ENCODE measurements around the gene ABCA13. TPM values are rescaled to one million over a fixed set of nuclear protein-coding genes. Genes with fewer than 3 reads are reported as not detected.

ABCA13 gene
- total RNA-seq, 1 donor from 2014 or later = 0.69 TPM

DNA sequence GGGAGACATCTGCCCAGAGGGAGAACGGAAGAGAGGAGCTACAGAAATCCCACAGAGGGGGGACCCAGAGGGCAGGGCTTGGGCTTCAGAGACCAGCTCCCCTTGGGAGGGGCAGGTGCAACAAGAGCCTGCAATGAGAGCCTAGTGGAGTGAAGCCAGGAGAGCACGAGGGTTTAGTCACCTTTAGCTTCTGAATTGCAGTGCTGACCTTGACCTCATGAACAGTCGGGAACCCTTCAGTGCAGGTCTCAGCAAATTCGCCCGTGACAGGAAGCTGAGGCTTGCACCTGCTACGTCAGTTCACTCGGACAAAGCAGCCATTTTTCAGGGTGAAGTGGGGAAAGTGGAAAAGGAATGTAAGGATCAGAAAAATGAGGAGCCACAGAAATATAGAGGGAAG, 446.2 kb downstream of the ABCA13 start:
- TF ChIP-seq, protein P1, sequence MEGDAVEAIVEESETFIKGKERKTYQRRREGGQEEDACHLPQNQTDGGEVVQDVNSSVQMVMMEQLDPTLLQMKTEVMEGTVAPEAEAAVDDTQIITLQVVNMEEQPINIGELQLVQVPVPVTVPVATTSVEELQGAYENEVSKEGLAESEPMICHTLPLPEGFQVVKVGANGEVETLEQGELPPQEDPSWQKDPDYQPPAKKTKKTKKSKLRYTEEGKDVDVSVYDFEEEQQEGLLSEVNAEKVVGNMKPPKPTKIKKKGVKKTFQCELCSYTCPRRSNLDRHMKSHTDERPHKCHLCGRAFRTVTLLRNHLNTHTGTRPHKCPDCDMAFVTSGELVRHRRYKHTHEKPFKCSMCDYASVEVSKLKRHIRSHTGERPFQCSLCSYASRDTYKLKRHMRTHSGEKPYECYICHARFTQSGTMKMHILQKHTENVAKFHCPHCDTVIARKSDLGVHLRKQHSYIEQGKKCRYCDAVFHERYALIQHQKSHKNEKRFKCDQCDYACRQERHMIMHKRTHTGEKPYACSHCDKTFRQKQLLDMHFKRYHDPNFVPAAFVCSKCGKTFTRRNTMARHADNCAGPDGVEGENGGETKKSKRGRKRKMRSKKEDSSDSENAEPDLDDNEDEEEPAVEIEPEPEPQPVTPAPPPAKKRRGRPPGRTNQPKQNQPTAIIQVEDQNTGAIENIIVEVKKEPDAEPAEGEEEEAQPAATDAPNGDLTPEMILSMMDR (conservative IDR thresholded peaks at IDR 0.05; ENCODE audit: low read depth, low read length) = no peak
- DNase-seq (ENCODE audit: low read depth) = no peak
- H3K4me3 ChIP-seq (ENCODE audit: low read depth, low read length) = no peak overlapping the region

DNA sequence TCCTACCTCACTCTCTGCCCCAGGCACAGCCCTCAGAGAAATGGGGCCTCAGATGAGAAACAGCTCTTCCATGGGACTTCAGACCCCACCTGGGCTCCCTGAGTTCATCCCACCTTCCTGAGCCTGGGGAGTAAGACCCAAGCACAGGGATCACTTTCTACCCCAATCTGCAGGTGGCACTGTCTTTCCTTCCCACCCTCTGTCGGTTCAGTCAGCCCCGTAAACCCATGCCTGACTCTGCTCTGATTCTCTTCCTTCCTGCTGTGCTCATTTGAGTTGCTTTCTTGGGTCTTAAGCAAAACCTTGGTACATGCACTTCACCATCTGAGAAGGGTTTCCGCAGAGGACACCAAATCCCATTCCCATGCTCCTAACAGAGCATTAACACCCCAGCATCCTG, 446.7 kb downstream of the ABCA13 start:
- TF ChIP-seq, protein P1 (conservative IDR thresholded peaks at IDR 0.05; ENCODE audit: low read depth, low read length) = no peak
- H3K4me3 ChIP-seq (ENCODE audit: low read depth, low read length) = no peak overlapping the region
- DNase-seq (ENCODE audit: low read depth) = no peak

DNA sequence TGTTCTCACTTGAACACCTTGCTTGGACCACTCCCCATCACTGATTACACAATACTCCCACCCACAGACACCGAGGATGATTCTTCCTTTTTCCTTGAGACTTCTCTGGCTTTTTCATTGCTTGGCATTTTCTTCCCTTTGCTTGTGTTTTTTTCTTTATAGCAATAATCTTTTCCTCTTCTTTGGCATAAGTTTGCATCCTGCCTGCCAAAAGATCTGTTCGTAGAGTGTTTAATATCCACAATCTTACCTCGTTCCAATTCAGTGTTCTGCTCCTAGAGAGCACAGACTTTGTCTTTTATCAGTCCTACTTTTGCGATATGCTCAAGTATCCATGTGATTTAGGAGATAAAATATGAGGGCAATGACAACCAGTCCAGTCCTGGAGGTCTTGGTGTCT, 449.8 kb downstream of the ABCA13 start:
- no peak for DNase-seq (ENCODE audit: low read depth)
- TF ChIP-seq, protein P1 (conservative IDR thresholded peaks at IDR 0.05; ENCODE audit: low read depth, low read length) = no peak
- no peak overlapping the region for H3K4me3 ChIP-seq (ENCODE audit: low read depth, low read length)

DNA sequence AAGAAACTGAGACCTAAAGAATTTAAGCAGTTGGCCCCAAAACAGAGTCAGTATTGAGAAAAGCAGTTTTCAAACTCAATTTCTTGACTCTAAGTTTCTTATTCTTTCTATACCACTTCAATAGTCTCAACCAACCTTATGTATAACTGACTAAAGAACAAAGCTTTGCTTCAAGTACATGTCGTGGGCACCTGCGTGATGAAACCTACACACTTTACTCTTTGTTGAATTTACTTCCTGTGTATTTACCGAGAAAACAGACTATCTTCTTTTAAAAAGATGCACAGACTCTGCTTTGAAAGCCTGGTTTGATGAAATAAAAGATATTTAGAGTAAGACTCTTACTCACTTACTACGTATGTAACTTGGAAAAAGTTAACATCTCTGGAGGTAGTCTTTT, 455.9 kb downstream of the ABCA13 start:
- no peak for DNase-seq (ENCODE audit: low read depth)
- no peak overlapping the region for H3K4me3 ChIP-seq (ENCODE audit: low read depth, low read length)

DNA sequence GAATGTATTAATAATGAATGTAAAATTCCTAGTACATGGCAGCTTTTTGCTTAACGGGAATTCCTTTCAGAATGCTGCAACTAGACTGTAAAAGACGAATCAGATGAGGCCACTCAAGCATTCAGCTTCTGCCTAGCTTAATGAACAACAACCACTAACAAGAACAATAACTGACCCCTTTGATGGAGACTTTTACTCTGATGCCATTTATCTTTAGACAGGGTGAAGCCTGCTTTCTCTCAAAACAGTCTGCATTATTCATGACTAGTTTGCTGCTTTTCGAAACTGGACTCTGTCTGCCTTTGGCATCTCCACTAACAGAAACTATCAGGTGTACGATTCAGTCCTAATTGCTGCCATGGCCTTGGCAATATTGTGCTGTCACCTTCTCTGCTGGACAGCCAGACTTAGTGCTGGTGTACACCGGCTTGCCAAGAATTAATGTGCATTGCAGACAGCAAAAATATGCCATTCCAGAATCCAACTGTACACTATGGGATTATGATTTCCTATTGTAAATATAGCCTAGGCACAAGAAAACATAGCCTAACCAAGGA, 457.6 kb downstream of the ABCA13 start:
- no peak overlapping the region for H3K4me3 ChIP-seq (ENCODE audit: low read depth, low read length)
- TF ChIP-seq, protein P1 (conservative IDR thresholded peaks at IDR 0.05; ENCODE audit: low read depth, low read length) = no peak
- DNase-seq (ENCODE audit: low read depth) = no peak

More for the DNA sequence above, 455.9 kb downstream of the ABCA13 start:
- TF ChIP-seq, protein P1 (conservative IDR thresholded peaks at IDR 0.05; ENCODE audit: low read depth, low read length) = no peak

DNA sequence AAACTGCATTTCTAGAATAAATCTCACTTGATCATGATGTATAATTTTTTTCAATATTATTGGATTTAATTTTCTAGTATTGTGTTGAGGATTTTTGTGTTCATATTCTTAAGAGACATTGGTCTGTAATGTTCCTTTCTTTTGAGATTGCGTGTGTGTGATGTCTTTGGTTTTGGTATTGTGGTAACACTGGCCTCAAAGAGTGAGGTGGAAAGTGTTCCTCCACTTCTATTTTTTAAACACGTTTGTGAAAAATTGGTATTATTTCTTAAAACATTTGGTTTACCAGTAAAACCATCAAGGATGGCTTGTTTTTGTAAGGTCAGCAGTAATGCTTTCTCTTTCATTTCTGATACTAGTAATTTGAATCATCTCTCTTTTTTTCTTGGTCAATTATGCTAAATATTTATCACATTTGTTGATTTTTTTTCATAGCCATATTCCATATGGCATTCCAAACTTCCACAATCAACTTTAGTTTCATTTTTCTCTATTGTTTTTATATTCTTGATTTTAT, 462.9 kb downstream of the ABCA13 start:
- DNase-seq (ENCODE audit: low read depth) = no peak
- TF ChIP-seq, protein P1 (conservative IDR thresholded peaks at IDR 0.05; ENCODE audit: low read depth, low read length) = no peak
- no peak overlapping the region for H3K4me3 ChIP-seq (ENCODE audit: low read depth, low read length)

DNA sequence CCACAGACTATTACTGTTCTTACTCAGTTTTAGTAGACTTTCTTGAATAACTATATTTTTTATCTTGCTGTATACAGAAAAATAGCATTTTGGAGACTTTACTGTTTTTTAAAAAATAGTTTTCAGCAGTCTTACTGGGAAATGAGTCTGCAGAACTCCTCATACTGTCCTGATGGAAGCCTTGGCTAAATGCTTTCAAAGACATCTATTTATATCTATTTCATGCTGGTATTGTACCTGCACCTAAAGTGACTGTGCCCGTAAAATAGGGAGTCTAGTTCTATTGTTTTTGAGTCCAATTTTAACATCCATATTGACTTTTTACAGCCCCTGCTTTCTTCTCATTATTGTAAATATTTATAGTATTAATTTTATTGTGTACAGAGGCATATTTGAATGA, 464.5 kb downstream of the ABCA13 start:
- H3K4me3 ChIP-seq (ENCODE audit: low read depth, low read length) = no peak overlapping the region
- no peak for DNase-seq (ENCODE audit: low read depth)
- TF ChIP-seq, protein P1 (conservative IDR thresholded peaks at IDR 0.05; ENCODE audit: low read depth, low read length) = no peak
